A673 (cell line): ENCODE results near the gene COL5A1. TPM values are rescaled to one million over a fixed set of nuclear protein-coding genes. Genes with fewer than 3 reads are reported as not detected.

Experiments
- BruUV-seq: library from RNA; stranded (reverse); fragments of 400-500 nt; replicated peaks from 2 replicates; lab custom pipeline; 2021; lab: Mats Ljungman, UMichigan
- CTCF ChIA-PET: fragments of 300-600 bp; sonication (Branson Sonifier 250); formaldehyde crosslinking; loops from one replicate; lab custom pipeline; 2022; ENCODE audit warnings: antibody characterized with exemption; lab: Charles Lee
- POLR2A ChIA-PET: fragments of 300-600 bp; sonication (Branson Sonifier 250); formaldehyde crosslinking; loops from one replicate; lab custom pipeline; 2022; ENCODE audit warnings: antibody characterized with exemption; ENCODE audit not compliant: low non-redundant PET; lab: Charles Lee
- DNase-seq: peaks from one replicate; pipeline ENCODE4 v3.0.0-alpha.2; 2015; ENCODE audit warnings: low spot score
- H3K27ac ChIP-seq: fragments of 200-600 bp; sonication (generic); 2 replicates; pipeline ENCODE4 v1.5.1; 2016; ENCODE audit warnings: mixed run types, low read depth, mild to moderate bottlenecking, mixed read lengths, antibody characterized with exemption, low read length; ENCODE audit not compliant: poor library complexity, severe bottlenecking
- H3K27me3 ChIP-seq: fragments of 200-600 bp; sonication (generic); replicated peaks from 2 replicates; pipeline ENCODE4 v1.6.1; 2017; ENCODE audit warnings: mixed run types, low read depth, mild to moderate bottlenecking, mixed read lengths, antibody characterized with exemption, low read length; ENCODE audit not compliant: insufficient read depth, poor library complexity
- H3K36me3 ChIP-seq: fragments of 200-600 bp; sonication (generic); 2 replicates; pipeline ENCODE4 v1.6.1; 2016; ENCODE audit warnings: mixed run types, mild to moderate bottlenecking, mixed read lengths, antibody characterized with exemption, low read length; ENCODE audit not compliant: insufficient read depth, poor library complexity, severe bottlenecking
- H3K4me1 ChIP-seq: fragments of 200-600 bp; sonication (generic); 2 replicates; pipeline ENCODE4 v1.6.1; 2017; ENCODE audit warnings: mixed run types, mild to moderate bottlenecking, mixed read lengths, antibody characterized with exemption, low read length; ENCODE audit not compliant: insufficient read depth, poor library complexity, severe bottlenecking
- H3K4me3 ChIP-seq: fragments of 200-600 bp; sonication (generic); 2 replicates; pipeline ENCODE4 v1.5.1; 2016; ENCODE audit warnings: low read depth, mixed run types, mild to moderate bottlenecking, mixed read lengths, low read length; ENCODE audit not compliant: poor library complexity, severe bottlenecking
- H3K9me3 ChIP-seq: fragments of 200-600 bp; sonication (generic); 2 replicates; pipeline ENCODE4 v1.6.1; 2016; ENCODE audit warnings: mixed run types, low read depth, mild to moderate bottlenecking, mixed read lengths, antibody characterized with exemption, low read length; ENCODE audit not compliant: poor library complexity, severe bottlenecking
- EZH2 ChIP-seq: fragments of 200-600 bp; sonication (generic); IDR thresholded peaks from 2 replicates; pipeline ENCODE4 v1.6.1; 2017; ENCODE audit warnings: borderline replicate concordance, low read depth, mild to moderate bottlenecking, mixed read lengths, antibody characterized with exemption, low read length; ENCODE audit not compliant: poor library complexity, severe bottlenecking
- intact Hi-C: fragments of 100-400 bp; cut with micrococcal nuclease; formaldehyde crosslinking; loops from one replicate; pipeline ENCODE4 v1.10.0; 2022; ENCODE audit not compliant: unreplicated experiment
- total RNA-seq: library from RNA; stranded (reverse); gene quantifications from 2 replicates; pipeline ENCODE4 v1.2.3, GENCODE V29; 2021
- TF ChIP-seq, protein P1 (sequence below): fragments of 300-800, 200-600 bp; sonication (generic); conservative IDR thresholded peaks from 2 replicates; pipeline ENCODE4 v1.5.1; 2017; ENCODE audit warnings: low read depth, mild to moderate bottlenecking, antibody characterized with exemption, low read length, moderate library complexity, mixed read lengths

The COL5A1 gene
- total RNA-seq, 1 experiment from 2014 or later: 33.6 TPM

- CTCF ChIA-PET: no interaction called here
- POLR2A ChIA-PET: no interaction called here
- H3K4me3 ChIP-seq: no peak overlapping the region
- no peaks in the 10 kb centered on the region for H3K4me1 ChIP-seq
- H3K27ac ChIP-seq: no peak overlapping the region
- DNase-seq: no peak
- H3K9me3 ChIP-seq: no peaks in the 10 kb centered on the region
- intact Hi-C loops: no loop called here
- BruUV-seq: no TSS peak
- no peaks in the 10 kb centered on the region for H3K36me3 ChIP-seq
- H3K27me3 ChIP-seq: no peaks in the 10 kb centered on the region
- TF ChIP-seq, protein P1, sequence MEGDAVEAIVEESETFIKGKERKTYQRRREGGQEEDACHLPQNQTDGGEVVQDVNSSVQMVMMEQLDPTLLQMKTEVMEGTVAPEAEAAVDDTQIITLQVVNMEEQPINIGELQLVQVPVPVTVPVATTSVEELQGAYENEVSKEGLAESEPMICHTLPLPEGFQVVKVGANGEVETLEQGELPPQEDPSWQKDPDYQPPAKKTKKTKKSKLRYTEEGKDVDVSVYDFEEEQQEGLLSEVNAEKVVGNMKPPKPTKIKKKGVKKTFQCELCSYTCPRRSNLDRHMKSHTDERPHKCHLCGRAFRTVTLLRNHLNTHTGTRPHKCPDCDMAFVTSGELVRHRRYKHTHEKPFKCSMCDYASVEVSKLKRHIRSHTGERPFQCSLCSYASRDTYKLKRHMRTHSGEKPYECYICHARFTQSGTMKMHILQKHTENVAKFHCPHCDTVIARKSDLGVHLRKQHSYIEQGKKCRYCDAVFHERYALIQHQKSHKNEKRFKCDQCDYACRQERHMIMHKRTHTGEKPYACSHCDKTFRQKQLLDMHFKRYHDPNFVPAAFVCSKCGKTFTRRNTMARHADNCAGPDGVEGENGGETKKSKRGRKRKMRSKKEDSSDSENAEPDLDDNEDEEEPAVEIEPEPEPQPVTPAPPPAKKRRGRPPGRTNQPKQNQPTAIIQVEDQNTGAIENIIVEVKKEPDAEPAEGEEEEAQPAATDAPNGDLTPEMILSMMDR: no peak
- TF ChIP-seq EZH2: no peak
Observed at GRCh38 chr9:134863306-134863902, 221.8 kb downstream of the COL5A1 start.

- Histone ChIP-seq H3K27me3 (no peaks in the 10 kb centered on the region), H3K4me3 (no peak overlapping the region), H3K4me1 (no peaks in the 10 kb centered on the region), H3K36me3 (no peaks in the 10 kb centered on the region), H3K27ac (no peak overlapping the region), H3K9me3 (no peaks in the 10 kb centered on the region)
- ChIA-PET CTCF (no interaction called here), POLR2A (no interaction called here)
- intact Hi-C loops: no loop called here
- TF ChIP-seq EZH2: no peak
- TF ChIP-seq, protein P1: no peak
- no TSS peak for BruUV-seq
- DNase-seq: no peak
Observed at GRCh38 chr9:134863941-134864820, 222.6 kb downstream of the COL5A1 start.

GRCh38 chr9:134864821-134865190 is 223.2 kb downstream of the COL5A1 start:
- CTCF ChIA-PET: no interaction called here
- POLR2A ChIA-PET: no interaction called here
- Histone ChIP-seq H3K4me3 (no peak overlapping the region), H3K27me3 (no peaks in the 10 kb centered on the region), H3K36me3 (no peaks in the 10 kb centered on the region), H3K9me3 (no peaks in the 10 kb centered on the region), H3K27ac (no peak overlapping the region), H3K4me1 (no peaks in the 10 kb centered on the region)
- intact Hi-C loops: no loop called here
- BruUV-seq: no TSS peak
- DNase-seq: no peak
- no peak for TF ChIP-seq EZH2
- TF ChIP-seq, protein P1: no peak
